Gastrocnemius medialis (tissue), 4 donors: Measurements from ENCODE around the gene DCBLD2.

Experiments
- POLR2A ChIP-seq, 2 donors: fragments of 450-650 bp; IDR thresholded peaks; one replicate each; pipeline ENCODE4 v1.6.1; 2017; ENCODE audit warnings: antibody characterized with exemption in 2 of 2, mild to moderate bottlenecking in 2 of 2, moderate library complexity in 2 of 2
- TF ChIP-seq, protein P1 (sequence below), 5 experiments: fragments of 450-650 bp in 3 of 5; fragments of 200-600 bp in 2 of 5; sonication (generic) in 2 of 5; IDR thresholded peaks in 4 of 5; conservative IDR thresholded peaks in 1 of 5; 1 replicate in 4 of 5; 2 replicates in 1 of 5; pipeline ENCODE4 v1.5.1; 2016 to 2019; ENCODE audit warnings: antibody characterized with exemption in 5 of 5, mild to moderate bottlenecking in 3 of 5, moderate library complexity in 3 of 5

DNA sequence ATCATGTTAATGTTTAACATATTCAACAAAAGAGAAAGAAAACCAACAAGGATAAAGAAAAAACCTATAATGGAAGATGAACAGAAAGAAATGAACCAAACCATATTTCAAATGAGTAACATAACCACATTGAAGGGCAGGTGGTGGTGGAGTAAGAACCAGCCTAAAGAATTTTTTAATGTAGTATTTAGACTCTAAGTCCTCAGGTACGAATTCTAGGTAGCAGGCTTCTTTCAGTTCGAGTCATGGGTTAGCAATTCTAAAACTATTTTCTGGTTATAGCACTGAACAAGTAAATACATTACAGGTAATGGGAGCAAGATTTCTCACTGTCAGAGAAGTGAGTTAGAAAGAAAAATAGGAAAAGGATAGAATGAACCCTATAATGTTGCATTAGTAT is 24.4 kb downstream of the DCBLD2 start:
- TF ChIP-seq, protein P1, sequence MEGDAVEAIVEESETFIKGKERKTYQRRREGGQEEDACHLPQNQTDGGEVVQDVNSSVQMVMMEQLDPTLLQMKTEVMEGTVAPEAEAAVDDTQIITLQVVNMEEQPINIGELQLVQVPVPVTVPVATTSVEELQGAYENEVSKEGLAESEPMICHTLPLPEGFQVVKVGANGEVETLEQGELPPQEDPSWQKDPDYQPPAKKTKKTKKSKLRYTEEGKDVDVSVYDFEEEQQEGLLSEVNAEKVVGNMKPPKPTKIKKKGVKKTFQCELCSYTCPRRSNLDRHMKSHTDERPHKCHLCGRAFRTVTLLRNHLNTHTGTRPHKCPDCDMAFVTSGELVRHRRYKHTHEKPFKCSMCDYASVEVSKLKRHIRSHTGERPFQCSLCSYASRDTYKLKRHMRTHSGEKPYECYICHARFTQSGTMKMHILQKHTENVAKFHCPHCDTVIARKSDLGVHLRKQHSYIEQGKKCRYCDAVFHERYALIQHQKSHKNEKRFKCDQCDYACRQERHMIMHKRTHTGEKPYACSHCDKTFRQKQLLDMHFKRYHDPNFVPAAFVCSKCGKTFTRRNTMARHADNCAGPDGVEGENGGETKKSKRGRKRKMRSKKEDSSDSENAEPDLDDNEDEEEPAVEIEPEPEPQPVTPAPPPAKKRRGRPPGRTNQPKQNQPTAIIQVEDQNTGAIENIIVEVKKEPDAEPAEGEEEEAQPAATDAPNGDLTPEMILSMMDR (IDR thresholded peaks at IDR 0.05 in 4 of 5, conservative IDR thresholded peaks at IDR 0.05 in 1 of 5): no peak
- no peak for TF ChIP-seq POLR2A (IDR thresholded peaks at IDR 0.05)
